ENCODE results near the gene DCDC2C. TPM values are rescaled to one million over a fixed set of nuclear protein-coding genes. Genes with fewer than 3 reads are reported as not detected.

The DCDC2C gene
- total and polyA plus RNA-seq, 2 of the 4 experiments (the other 2 are of a cell fraction): not detected

DNA sequence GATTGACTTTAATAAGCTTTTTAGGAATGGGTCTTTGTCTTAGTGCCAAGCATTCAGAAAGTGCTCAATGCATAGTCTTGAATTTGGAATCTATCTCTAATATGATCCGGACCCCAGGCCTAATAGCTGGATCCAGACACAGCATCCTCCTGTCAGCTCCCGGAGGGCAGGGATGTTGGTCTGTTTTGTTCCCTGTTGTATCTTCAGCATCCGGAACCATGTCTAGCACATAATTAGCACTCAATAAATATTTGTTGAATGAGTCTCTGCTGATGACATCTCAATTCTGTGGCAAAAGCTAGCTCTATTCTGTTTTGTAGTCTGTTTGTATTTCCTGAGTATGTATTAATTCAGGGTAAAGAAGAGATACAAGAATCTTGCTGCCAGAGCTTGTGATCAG lies 169.1 kb downstream of the DCDC2C start:
- Histone ChIP-seq H4K91ac (ENCODE audit: insufficient read depth, low read depth, low read length) (no peak overlapping the region), H2BK5ac (ENCODE audit: low read depth, low read length, poor library complexity, severe bottlenecking) (no peak overlapping the region), H3K4me3 (ENCODE audit: insufficient read depth, low read depth, low read length) (no peak overlapping the region), H3K4me2 (ENCODE audit: low read depth, low read length) (no peak overlapping the region), H2AFZ (replicated peaks; ENCODE audit: low read length, poor library complexity) (no peak overlapping the region), H3K9me3 (ENCODE audit: control insufficient read depth, insufficient read depth, low read length) (peaks cover 2% of the 10 kb centered on the region; the same call in 1 of the 2 replicates), H3K27ac (ENCODE audit: insufficient read depth, low read length) (no peak overlapping the region), H3K18ac (ENCODE audit: low read depth, low read length) (no peak overlapping the region), H3K9ac (ENCODE audit: low read depth, low read length) (no peak overlapping the region), H3K27me3 (ENCODE audit: control insufficient read depth, insufficient read depth, low read length) (no peaks in the 10 kb centered on the region), H3K14ac (replicated peaks; ENCODE audit: low read depth, low read length) (no peak overlapping the region), H4K20me1 (ENCODE audit: insufficient read depth, low read length) (no peaks in the 10 kb centered on the region), H4K8ac (ENCODE audit: low read depth in 2 of 2, low read length in 2 of 2) (no peak overlapping the region), H3K56ac (ENCODE audit: extremely low read depth, insufficient read depth, low read length) (no peak overlapping the region), H3K4ac (ENCODE audit: low read depth, low read length) (no peak overlapping the region), H2AK9ac (replicated peaks; ENCODE audit: low read depth, low read length, poor library complexity) (no peak overlapping the region), H4K5ac (ENCODE audit: low read depth, low read length) (no peak overlapping the region), H2BK20ac (ENCODE audit: low read depth, low read length) (no peak overlapping the region), H3K4me1 (ENCODE audit: control insufficient read depth, insufficient read depth, low read length) (no peaks in the 10 kb centered on the region), H2AK5ac (ENCODE audit: low read depth, low read length) (no peak overlapping the region), H3K36me3 (ENCODE audit: control insufficient read depth, insufficient read depth, low read length) (no peaks in the 10 kb centered on the region), H3K9me1 (ENCODE audit: insufficient read depth, low read length) (no peaks in the 10 kb centered on the region), H3K23ac (ENCODE audit: low read depth, low read length) (no peak overlapping the region), H3K79me1 (ENCODE audit: low read depth in 1 of 2, low read length in 2 of 2) (no peaks in the 10 kb centered on the region), H2BK15ac (ENCODE audit: low read depth, low read length) (no peak overlapping the region), H2BK120ac (ENCODE audit: low read depth, low read length) (no peak overlapping the region)
- TF ChIP-seq RFX5 (IDR thresholded peaks at IDR 0.05; ENCODE audit: low read depth, low read length) (no peak), MAFK (IDR thresholded peaks at IDR 0.05; ENCODE audit: low read depth, low read length) (no peak), MAZ (IDR thresholded peaks at IDR 0.05; ENCODE audit: borderline replicate concordance, low read depth, low read length) (no peak), POLR2A (IDR thresholded peaks at IDR 0.05; ENCODE audit: low read depth, low read length) (no peak), RCOR1 (IDR thresholded peaks at IDR 0.05; ENCODE audit: insufficient replicate concordance, low read length) (no peak), MXI1 (IDR thresholded peaks at IDR 0.05; ENCODE audit: borderline replicate concordance, low read depth, low read length) (no peak), RAD21 (IDR thresholded peaks at IDR 0.05; ENCODE audit: low read length) (no peak)
- TF ChIP-seq, protein P1, sequence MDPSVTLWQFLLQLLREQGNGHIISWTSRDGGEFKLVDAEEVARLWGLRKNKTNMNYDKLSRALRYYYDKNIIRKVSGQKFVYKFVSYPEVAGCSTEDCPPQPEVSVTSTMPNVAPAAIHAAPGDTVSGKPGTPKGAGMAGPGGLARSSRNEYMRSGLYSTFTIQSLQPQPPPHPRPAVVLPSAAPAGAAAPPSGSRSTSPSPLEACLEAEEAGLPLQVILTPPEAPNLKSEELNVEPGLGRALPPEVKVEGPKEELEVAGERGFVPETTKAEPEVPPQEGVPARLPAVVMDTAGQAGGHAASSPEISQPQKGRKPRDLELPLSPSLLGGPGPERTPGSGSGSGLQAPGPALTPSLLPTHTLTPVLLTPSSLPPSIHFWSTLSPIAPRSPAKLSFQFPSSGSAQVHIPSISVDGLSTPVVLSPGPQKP (IDR thresholded peaks at IDR 0.05; ENCODE audit: borderline replicate concordance, low read depth, low read length): no peak
- TF ChIP-seq, protein P2, sequence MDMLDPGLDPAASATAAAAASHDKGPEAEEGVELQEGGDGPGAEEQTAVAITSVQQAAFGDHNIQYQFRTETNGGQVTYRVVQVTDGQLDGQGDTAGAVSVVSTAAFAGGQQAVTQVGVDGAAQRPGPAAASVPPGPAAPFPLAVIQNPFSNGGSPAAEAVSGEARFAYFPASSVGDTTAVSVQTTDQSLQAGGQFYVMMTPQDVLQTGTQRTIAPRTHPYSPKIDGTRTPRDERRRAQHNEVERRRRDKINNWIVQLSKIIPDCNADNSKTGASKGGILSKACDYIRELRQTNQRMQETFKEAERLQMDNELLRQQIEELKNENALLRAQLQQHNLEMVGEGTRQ (IDR thresholded peaks at IDR 0.05; ENCODE audit: low read depth, low read length): no peak
- no TSS peak for BruUV-seq (replicated peaks)
- intact Hi-C loops (cut with micrococcal nuclease) (no loop called here), in situ Hi-C loops (cut with MboI; ENCODE audit: low sequenced_read_pairs) (no loop called here), dilution Hi-C loops (cut with HindIII; ENCODE audit: low sequenced_read_pairs, unreplicated experiment) (no loop called here)
- no CpG with 5 or more reads among the region's 3 CpGs for WGBS, 2 experiments (ENCODE audit: extremely low coverage in 2 of 2, insufficient read length in 1 of 2)
- ChIA-PET CTCF (no interaction called here), POLR2A (ENCODE audit: unreplicated experiment) (no interaction called here)
- ATAC-seq (ENCODE audit: low read depth): no peak
- DNase-seq: no peak
